Activated naive CD4-positive, alpha-beta T cell treated with Interleukin-2 at 50 U/mL for 16 hours (primary cell): ENCODE measurements around the gene TECPR2.

ENCODE experiments used
- DNase-seq: peaks from one replicate; pipeline ENCODE4 v3.0.0-alpha.2; 2020

Gene TECPR2

DNA sequence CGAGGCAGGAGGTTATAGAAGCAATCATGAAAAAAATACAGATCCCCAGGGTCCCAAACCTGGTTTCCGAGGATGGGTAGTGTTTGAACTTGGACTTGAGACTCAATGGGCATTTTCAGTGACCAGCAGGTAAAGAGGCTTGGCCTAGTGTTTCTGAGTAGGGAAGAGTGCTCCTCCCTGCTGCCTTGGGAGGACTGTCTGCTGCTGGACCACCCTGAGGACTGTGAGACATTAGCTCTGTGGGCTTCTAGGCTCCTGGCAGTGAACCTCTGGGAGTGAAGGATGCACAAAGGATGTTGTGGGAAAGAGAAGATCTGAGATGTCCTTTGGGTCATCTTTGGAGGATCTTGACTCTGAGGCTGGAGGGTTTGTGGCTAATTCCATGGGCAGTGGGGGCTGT, 116.4 kb downstream of the TECPR2 start:
- DNase-seq, result no peak

GRCh38 chr14:102479777-102480176, 117.0 kb downstream of the TECPR2 start:
- DNase-seq, result no peak

- no peak for DNase-seq
Measured at GRCh38 chr14:102481371-102481770, 118.6 kb downstream of the TECPR2 start.

DNA sequence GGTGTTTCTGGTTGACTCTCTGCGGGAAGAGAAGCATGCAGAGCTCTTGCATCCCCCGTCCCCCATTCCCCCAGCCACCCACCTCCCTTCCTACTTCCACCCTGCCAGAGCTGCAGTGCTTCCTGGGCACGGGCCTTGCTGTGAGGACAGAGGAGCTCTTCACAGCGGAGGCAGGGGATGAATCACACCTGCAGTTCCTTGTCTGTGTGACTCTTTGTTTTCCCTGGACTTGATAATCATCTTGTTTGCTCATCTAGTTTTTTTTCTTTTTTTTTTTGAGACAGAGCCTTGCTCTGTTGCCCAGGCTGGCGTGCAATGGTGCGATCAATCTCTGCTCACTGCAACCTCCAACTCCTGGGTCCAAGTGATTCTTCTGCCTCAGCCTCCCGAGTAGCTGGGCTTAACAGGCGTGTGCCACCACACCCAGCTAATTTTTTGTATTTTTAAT, 119.1 kb downstream of the TECPR2 start:
- DNase-seq, result no peak

DNA sequence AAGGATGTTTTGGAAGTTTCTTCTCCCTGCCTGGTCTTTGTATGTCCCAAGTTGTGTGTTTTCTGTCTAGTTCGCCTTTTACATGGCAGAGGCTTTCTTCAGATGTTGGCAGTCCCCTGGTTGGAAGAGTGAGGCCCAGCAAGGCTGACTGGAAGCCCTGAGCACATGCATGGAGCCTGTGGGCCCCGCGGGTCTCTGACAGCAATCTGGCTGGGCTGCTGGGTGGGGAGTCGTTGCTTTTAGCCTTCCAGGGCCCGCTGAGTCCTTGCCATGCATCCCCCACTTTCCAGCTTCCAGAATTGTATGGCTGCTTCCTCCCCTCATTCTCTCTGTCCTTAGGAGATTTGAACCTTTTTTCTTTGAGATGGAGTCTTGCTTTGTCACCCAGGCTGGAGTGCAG, 121.6 kb downstream of the TECPR2 start:
- no peak for DNase-seq

DNA sequence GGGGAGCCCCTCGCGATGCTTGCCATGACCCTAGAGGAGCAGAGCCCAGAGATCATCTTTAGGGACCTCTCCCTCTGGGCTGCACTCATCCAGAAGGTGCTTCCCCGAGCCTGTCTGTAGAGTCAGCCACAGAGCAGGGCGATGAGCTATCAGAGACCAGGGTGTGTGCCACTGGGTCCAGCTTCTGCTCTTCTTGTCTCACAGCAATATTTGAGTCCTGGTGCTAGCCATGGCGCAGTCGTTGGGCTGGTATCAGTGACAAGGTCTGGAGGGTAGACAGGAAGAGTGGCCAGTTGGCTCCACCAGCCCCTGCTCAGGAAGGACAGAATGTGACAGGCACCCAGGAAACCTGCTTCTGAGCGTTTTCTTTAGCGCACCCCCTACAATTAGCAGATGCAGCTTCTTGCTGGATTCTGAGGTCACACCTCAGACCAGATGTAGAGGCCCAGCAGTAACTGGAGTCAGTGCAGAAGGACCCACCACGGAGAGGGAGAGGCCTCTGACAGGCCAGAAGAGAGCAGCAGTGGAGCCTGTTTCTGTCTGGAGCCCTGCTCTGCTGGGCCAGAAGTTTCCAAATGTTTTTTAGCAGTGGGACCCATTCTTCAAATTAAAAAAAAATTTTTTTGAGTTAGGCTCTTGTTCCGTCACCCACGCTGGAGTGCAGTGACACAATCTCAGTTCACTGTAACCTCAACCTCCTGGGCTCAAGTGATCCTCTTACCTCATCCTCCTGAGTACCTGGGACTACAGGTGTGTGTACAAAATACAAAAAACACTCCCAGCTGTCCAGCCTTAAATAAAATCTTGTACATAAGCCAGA, 123.2 kb downstream of the TECPR2 start:
- no peak for DNase-seq

DNA sequence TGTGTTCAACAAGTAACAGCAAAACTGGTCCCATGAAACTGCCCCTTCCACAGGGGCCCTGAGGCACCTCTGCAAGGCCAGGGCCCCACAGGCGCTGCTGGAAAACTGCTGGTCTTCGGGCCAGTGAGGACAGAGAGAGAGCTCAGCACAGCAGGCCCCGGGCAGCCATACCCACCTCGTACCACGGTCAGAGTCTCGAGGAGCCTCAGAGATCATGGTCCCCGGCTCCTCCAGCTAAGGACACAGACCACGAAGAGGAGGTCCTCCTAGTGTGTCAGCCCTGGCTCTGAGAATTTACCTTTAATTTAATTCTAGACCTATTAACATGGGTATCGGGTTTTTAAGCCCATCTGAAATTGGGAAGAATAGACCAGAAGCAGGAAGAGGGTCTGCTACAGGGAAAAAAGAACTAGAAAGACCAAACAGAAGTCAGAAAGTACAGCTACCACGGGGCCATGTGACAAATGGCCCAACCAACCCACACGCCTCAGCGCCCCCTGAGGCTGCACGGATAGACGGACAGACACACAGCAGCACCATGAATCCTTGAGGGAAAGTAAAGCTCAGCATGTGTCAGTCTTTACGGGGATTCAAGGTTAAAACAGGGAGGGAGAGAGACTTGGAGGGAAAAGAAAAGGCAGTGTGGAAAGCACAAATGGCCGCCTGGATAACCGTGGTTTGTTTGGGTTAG, 123.9 kb downstream of the TECPR2 start:
- no peak for DNase-seq

DNA sequence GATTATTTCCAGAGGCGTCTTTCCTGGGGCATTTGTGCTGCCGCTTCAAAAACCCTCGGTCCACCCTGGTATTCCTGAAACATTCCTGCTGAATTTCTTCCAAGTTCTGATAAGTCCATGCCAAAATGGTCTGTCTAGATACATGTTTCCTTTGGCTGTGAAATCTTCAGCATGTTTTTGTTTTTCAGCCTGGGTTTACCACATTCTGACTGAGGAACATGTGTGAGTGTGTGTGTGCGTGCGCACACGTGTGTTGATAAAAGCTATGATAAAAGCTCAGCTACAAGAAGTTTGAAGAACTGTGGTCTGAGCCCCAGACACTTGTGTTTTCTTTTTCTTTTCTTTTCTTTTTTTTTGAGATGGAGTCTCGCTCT, 124.5 kb downstream of the TECPR2 start:
- DNase-seq, result no peak

DNA sequence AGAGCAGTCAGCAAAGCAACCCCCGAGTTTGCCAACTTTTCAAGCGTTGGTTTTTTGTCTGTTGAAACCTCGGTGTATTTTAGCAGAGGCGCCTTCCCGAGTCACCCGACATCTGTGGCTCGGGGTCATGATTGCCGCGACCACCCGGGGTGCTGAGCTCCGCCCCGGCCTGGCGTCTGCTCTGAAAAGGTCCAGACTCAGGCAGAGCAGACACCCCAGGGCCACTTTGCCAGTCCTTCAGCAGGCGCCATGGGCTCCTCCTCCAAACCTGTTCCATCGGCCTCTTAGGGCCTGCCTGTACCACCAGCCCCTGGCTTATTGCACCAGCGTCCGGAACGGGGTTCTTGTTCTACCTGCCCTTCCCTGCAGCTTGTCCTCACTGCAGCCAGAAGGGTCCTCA, 127.7 kb downstream of the TECPR2 start:
- no peak for DNase-seq

GRCh38 chr14:102491366-102491765, 128.6 kb downstream of the TECPR2 start:
- DNase-seq, result no peak

DNA sequence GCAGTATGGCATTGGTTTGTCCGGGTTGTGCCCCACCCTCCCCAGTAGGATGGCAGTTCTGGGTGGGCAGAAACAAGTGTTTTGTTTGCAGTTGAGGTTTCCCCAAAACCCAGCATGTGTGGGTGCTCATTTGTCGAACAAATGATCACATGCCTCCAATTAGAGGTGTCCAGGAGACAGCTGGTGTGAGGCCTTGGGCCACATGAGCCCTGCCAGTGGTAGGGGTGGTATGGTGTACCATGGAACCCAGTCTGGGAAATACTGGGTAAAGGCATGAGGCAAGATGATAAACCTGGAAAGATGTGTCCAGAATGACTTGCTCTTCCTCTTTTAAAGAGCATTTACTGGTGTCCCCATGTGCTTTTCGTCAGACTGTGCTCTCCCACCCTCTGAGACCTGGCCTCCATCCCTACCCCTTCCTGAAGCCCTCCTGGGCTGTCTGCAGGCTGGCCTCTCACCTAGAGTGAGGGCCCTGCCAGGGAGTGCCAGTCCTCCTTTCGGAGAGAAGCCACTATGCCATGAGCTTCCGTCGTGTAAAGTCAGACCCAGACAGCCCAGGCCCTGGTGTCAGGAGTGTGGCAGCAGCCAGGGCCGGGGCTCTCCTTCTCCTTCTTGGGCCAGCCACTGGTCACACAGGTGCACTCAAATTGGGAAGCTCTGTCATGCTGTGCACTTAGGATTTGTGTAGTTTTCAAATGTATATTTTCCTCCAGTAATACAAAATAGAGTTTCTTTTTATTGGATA, 129.2 kb downstream of the TECPR2 start:
- no peak for DNase-seq

GRCh38 chr14:102492531-102492910, 129.8 kb downstream of the TECPR2 start:
- DNase-seq, result no peak

DNA sequence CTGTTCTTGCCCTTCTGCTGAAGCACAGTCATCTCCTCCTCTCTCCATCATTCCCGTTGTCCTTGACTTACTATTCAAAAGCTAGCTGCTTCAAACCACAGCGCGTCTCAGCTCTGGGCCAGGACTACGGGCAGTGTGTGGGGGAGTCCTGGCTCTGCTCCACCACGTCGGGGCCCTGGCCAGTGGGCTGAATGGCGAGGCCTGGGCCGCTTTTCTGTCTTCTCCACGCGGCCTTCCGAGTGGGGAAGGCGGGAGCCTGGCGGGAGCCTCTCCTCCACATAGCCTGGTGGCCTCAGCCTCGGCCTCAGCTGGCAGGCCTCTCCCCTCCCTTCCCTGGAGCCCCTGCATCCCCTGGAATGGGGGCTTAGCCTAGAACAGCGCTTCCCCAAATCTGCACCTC, 130.4 kb downstream of the TECPR2 start:
- no peak for DNase-seq

GRCh38 chr14:102493585-102493984, 130.8 kb downstream of the TECPR2 start:
- DNase-seq, result no peak

DNA sequence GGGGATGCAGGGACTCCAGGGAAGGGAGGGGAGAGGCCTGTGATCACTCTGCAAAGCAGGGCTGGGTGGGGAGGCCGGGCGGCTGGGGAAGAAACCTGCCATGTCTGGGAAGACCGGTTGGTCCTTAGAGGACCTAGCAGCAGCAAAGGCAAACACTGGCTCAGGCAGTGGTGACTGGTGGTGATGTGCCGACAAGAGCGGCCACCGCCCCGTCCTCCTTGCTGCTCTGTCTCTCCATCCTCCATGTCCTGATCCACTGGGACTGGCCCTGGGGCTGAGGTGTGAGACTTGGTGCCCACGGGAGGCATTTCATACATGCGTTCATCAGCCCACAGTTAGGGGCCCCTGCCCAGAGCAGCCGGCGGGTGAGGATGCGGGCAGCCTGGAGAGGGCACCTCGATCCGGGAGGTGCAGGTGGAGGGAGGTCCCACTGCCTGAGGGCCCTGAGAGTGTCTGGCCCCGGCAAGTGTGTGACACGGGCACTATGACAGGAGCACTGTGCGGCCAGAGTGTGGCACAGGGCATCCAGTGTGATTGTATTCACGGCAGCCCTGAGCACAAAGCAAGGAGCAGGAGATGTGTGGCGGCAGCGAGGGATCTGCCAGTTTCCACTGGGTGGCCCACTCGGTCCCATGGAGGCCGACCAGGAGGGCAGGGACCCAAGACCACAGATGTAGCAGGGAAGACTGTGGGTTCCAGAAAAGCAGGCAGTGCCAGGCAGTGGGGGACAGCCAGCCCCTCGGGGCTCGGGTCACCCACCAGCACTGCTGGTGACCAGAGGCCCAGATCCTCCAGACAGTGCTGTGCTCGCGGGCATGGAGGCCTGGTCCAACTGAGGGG, 133.0 kb downstream of the TECPR2 start:
- no peak for DNase-seq

DNA sequence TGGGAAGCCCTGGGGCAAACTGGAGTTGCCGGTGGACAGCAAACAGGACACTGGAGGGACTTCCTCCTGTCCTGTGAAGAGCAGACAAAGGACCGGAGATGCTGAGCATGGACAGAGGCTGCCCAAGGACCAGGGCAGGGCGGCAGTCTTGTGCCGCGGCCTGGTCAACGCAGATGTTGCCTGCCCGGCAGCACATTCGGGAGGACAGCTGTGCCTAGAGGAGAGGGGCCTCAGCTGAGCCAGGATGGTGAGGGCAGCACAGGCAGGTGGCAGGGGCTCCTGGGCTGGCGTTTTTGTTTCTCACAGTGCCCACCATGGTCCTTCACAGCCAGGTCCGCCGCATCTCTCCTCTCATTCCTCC, 133.6 kb downstream of the TECPR2 start:
- no peak for DNase-seq

- DNase-seq, result no peak
Measured at GRCh38 chr14:102496958-102497744, 134.4 kb downstream of the TECPR2 start.

- no peak for DNase-seq
Measured at GRCh38 chr14:102497998-102498677, 135.4 kb downstream of the TECPR2 start.

- DNase-seq, result no peak
Measured at GRCh38 chr14:102498678-102499265, 136.0 kb downstream of the TECPR2 start.

DNA sequence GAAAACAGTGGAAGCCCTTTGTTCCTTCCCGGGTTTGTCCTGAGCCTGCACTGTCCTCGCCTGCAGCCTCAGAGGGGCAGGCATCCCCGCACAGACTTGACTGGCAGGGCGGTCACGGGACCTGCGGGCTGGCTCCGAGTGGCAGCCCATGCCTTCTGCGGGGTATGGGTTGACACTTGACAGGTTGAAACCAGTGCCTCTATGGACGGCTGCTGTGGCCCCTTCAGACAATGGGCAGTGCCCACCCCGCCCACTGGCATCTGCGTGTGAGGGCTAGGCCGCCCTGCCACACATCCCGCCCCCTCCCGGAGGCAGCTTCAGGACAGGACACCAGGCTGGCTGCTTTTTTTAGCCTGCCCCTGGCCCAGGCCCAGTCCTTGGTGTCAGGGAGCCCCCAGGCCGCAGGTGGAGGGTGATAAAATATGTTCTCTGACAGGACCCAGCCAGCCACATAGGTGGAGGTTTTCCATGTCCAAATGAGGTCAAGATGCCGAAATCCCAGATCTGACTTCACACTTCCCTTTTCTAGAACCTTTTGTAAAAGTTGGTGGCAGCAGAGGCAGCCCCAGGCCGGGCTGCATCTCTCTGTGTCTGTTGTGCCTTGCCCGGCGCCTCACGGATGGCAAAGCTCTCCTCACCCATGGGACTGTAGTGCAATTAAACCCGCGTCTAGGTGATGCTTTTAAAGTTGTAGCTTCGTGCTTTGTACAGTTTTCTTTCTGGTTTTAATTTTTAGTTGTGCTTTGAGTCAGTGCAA, 136.8 kb downstream of the TECPR2 start:
- DNase-seq, result no peak
